ENCODE results near the gene LRP1B.

LRP1B gene

DNA sequence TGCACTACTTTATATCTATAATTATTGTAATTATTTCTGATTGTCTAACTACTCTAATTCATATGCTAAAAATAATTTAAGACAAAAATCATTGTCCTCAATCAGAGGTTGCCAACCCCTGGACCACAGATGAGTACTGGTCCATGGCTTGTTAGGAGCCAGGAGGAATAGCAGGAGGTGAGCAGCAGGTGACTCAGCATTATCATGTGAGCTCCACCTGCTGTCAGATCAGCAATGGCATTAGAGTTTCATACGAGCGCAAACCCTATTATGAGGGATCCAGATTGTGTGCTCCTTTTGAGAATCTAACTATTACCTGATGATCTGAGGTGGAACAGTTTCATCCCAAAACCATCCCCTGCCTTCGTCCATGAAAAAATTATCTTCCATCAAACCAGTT is 1434.4 kb downstream of the LRP1B start:
- TF ChIP-seq, protein P1, sequence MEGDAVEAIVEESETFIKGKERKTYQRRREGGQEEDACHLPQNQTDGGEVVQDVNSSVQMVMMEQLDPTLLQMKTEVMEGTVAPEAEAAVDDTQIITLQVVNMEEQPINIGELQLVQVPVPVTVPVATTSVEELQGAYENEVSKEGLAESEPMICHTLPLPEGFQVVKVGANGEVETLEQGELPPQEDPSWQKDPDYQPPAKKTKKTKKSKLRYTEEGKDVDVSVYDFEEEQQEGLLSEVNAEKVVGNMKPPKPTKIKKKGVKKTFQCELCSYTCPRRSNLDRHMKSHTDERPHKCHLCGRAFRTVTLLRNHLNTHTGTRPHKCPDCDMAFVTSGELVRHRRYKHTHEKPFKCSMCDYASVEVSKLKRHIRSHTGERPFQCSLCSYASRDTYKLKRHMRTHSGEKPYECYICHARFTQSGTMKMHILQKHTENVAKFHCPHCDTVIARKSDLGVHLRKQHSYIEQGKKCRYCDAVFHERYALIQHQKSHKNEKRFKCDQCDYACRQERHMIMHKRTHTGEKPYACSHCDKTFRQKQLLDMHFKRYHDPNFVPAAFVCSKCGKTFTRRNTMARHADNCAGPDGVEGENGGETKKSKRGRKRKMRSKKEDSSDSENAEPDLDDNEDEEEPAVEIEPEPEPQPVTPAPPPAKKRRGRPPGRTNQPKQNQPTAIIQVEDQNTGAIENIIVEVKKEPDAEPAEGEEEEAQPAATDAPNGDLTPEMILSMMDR (IDR thresholded peaks at IDR 0.05; ENCODE audit: low read depth, low read length): no peak
- no peak overlapping the region for H3K4me3 ChIP-seq (ENCODE audit: low read depth, low read length)
- H3K4me1 ChIP-seq: no peaks in the 10 kb centered on the region
- no peaks in the 10 kb centered on the region for H3K9me3 ChIP-seq
- H3K36me3 ChIP-seq: no peaks in the 10 kb centered on the region
- DNase-seq: no peak
- no peaks in the 10 kb centered on the region for H3K27me3 ChIP-seq

- no peak for DNase-seq
- H3K4me1 ChIP-seq: no peaks in the 10 kb centered on the region
- TF ChIP-seq, protein P1 (IDR thresholded peaks at IDR 0.05; ENCODE audit: low read depth, low read length): no peak
- no peaks in the 10 kb centered on the region for H3K9me3 ChIP-seq
- no peaks in the 10 kb centered on the region for H3K27me3 ChIP-seq
- no peaks in the 10 kb centered on the region for H3K36me3 ChIP-seq
- H3K4me3 ChIP-seq (ENCODE audit: low read depth, low read length): no peak overlapping the region
Measured at GRCh38 chr2:140695155-140695554, 1435.7 kb downstream of the LRP1B start.

DNA sequence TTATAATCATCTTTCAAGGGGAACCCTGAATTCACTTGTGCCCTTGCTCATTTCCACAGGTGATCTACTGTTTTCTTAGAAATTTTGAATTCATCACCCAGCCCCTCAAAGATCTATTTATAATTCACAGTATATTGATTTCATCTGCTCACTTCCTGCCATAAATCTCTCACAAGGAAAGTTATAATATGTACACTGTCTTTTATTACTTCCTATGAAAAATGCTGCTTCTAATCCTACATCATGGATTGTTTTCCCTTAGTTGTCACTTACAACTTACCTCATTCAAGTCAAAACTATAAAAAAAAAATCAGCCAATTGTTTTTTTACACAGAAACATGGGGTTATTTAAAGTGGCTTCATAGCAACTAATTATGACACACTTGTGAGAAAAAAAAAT is 1443.0 kb downstream of the LRP1B start:
- no peaks in the 10 kb centered on the region for H3K9me3 ChIP-seq
- no peaks in the 10 kb centered on the region for H3K36me3 ChIP-seq
- no peak overlapping the region for H3K4me3 ChIP-seq (ENCODE audit: low read depth, low read length)
- H3K4me1 ChIP-seq: no peaks in the 10 kb centered on the region
- no peak for DNase-seq
- no peaks in the 10 kb centered on the region for H3K27me3 ChIP-seq
- TF ChIP-seq, protein P1 (IDR thresholded peaks at IDR 0.05; ENCODE audit: low read depth, low read length): no peak

DNA sequence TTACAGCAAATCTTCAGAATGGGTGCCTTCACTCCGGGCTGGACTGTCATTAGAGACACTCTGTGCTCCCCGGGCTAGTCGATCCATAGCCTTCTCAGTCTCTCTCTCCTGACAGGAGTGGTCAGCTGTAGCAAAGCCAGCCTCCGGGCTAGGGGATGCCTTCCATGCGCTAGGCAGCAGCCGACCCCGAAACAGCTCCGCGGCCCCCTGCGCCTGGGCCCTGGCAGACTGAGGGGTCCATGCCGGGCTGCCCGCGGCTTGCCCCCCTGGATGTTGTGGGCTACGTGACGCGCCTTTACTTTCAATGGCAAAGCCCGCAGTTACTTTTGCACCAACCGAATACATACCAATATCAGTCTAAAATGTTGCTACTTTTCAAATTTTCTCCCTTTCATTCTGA is 1447.2 kb downstream of the LRP1B start:
- TF ChIP-seq, protein P1 (IDR thresholded peaks at IDR 0.05; ENCODE audit: low read depth, low read length): no peak
- no peaks in the 10 kb centered on the region for H3K4me1 ChIP-seq
- no peaks in the 10 kb centered on the region for H3K36me3 ChIP-seq
- no peak overlapping the region for H3K4me3 ChIP-seq (ENCODE audit: low read depth, low read length)
- no peaks in the 10 kb centered on the region for H3K9me3 ChIP-seq
- DNase-seq: no peak
- no peaks in the 10 kb centered on the region for H3K27me3 ChIP-seq

DNA sequence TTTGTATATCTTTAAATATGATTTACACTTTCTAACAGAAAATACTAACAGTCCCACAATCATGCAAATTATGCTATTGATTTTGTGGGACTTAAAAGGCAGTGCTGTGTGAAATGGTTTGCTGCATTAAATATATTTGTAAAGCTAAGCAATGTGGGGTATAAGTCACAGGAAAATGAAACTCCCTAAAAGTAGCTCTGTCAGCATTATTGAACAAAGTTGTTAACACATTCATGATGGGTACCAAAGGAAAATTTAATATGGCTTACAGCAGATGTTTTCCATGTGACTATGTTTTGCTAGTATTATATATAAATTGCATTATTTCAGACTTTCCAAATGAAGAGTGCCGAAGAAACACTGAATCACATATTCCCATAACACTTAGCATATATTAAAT is 1450.0 kb downstream of the LRP1B start:
- no peaks in the 10 kb centered on the region for H3K4me1 ChIP-seq
- no peaks in the 10 kb centered on the region for H3K9me3 ChIP-seq
- H3K4me3 ChIP-seq (ENCODE audit: low read depth, low read length): no peak overlapping the region
- TF ChIP-seq, protein P1 (IDR thresholded peaks at IDR 0.05; ENCODE audit: low read depth, low read length): no peak
- DNase-seq: no peak
- no peaks in the 10 kb centered on the region for H3K36me3 ChIP-seq
- no peaks in the 10 kb centered on the region for H3K27me3 ChIP-seq

DNA sequence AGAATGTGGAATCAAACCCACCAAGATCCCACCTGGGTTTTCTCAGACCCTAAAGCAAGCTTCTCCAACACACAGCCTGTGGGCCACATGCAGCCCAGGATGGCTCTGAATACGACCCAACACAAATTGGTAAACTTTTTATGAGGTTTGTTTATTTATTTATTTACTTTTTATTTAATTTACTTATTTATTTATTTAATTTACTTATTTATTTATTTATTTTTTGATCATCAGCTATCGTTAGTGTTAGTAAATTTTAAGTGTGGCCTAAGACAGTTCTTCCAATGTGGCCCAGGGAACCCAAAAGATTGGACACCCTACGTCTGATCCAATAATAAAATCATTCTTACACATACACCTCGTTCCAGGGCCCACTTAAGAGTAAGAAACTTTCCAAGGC is 1451.1 kb downstream of the LRP1B start:
- DNase-seq: no peak
- no peak overlapping the region for H3K4me3 ChIP-seq (ENCODE audit: low read depth, low read length)
- no peaks in the 10 kb centered on the region for H3K36me3 ChIP-seq
- H3K27me3 ChIP-seq: no peaks in the 10 kb centered on the region
- TF ChIP-seq, protein P1 (IDR thresholded peaks at IDR 0.05; ENCODE audit: low read depth, low read length): no peak
- no peaks in the 10 kb centered on the region for H3K4me1 ChIP-seq
- H3K9me3 ChIP-seq: no peaks in the 10 kb centered on the region
